ENCODE data around the gene FAM174C. TPM values are rescaled to one million over a fixed set of nuclear protein-coding genes. Genes with fewer than 3 reads are reported as not detected.

Gene FAM174C
- total and polyA plus RNA-seq, 10 of the 15 experiments (the other 5 are each of a cell fraction or from before 2014, with no cell fraction given): 0.89 to 94.6 (median 43.6) TPM

DNA sequence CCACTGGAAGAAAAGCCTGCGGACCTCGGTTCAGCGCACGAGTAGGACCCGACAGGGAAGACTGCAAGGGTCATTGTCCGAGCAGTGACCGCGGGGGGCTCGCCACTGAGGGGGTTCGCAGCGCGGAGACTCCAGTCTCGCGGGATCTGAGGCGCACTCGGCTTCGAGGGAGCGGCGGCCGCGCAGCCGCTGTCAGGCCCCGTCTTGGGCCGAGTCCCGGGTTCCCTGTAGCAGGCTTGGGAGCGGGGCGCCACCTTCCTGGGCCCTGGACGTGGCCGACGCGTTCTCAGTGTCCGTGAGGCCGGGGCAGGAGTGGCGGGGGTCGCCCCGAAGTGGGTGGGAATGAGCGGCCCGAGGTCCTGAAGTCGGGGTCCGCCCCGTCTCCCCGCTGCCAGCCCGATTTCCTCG lies 474 bp upstream of the FAM174C start (continued):
- TF ChIP-seq, protein P1, sequence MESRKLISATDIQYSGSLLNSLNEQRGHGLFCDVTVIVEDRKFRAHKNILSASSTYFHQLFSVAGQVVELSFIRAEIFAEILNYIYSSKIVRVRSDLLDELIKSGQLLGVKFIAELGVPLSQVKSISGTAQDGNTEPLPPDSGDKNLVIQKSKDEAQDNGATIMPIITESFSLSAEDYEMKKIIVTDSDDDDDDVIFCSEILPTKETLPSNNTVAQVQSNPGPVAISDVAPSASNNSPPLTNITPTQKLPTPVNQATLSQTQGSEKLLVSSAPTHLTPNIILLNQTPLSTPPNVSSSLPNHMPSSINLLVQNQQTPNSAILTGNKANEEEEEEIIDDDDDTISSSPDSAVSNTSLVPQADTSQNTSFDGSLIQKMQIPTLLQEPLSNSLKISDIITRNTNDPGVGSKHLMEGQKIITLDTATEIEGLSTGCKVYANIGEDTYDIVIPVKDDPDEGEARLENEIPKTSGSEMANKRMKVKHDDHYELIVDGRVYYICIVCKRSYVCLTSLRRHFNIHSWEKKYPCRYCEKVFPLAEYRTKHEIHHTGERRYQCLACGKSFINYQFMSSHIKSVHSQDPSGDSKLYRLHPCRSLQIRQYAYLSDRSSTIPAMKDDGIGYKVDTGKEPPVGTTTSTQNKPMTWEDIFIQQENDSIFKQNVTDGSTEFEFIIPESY (IDR thresholded peaks at IDR 0.05): peak; percentile 60; the same call in 1 of the 2 replicates
- TF ChIP-seq POU2F2 (IDR thresholded peaks at IDR 0.05; ENCODE audit: borderline replicate concordance, low read depth, low read length) (0 out of 3 replicates have a peak, but pooled peaks have one; percentile 6), ESRRA (IDR thresholded peaks at IDR 0.05; ENCODE audit: low read length) (no peak), PAX8 (IDR thresholded peaks at IDR 0.05) (no peak), POLR2AphosphoS2 (IDR thresholded peaks at IDR 0.05; ENCODE audit: low read depth, low read length) (0 out of 2 replicates have a peak, but pooled peaks have one; percentile 12)
- TF ChIP-seq, protein P2, sequence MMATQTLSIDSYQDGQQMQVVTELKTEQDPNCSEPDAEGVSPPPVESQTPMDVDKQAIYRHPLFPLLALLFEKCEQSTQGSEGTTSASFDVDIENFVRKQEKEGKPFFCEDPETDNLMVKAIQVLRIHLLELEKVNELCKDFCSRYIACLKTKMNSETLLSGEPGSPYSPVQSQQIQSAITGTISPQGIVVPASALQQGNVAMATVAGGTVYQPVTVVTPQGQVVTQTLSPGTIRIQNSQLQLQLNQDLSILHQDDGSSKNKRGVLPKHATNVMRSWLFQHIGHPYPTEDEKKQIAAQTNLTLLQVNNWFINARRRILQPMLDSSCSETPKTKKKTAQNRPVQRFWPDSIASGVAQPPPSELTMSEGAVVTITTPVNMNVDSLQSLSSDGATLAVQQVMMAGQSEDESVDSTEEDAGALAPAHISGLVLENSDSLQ (IDR thresholded peaks at IDR 0.05): no peak

DNA sequence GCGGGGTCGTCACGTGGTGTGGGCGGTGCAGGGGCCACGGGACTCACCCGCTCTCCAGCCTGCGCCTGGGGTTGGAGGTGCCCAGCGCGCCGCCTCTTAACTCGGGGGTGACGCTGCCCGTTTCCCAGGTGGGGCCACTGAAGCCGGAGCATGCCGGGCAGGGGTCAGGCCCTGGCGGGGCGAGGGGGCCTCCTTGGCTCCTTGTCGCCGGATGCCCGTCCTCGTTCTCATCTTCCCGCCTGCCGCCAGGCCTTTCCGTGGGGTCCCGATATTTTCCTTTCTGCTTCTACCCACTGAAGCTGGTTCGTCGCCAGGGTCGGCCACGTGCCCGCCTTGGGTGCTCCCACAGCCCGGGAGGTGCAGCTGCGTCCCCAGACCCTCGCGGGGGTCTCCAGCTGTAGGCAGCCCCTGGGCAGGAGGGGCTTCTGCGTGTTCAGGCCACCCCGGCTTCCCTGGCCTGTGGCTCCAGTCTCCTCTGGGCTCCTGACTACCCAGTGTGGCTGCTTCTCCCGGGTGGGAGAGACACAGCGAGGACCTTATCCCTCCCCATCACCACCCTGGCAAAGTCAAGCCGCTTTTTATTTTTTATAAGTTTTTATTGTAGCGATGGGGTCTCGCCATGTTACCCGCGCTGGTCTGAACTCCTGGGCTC lies 772 bp downstream of the FAM174C start:
- Histone ChIP-seq H4K20me1 (ENCODE audit: control insufficient read depth, insufficient read depth) (no peaks in the 10 kb centered on the region; the same call in 1 of the 2 replicates), H3K27me3 (replicated peaks in 1 of 2; ENCODE audit: control insufficient read depth in 2 of 2, insufficient read depth in 2 of 2, low read length in 1 of 2) (no peaks in the 10 kb centered on the region), H3K4me2 (ENCODE audit: control insufficient read depth, insufficient read depth) (peak overlapping the region; percentile 68), H3K4me1 (ENCODE audit: control insufficient read depth, insufficient read depth, low read length) (peaks cover 19% of the 10 kb centered on the region), H3K4me3 (peak overlapping the region; percentile 85), H3K36me3 (ENCODE audit: control insufficient read depth in 2 of 2, insufficient read depth in 2 of 2, low read length in 1 of 2) (peaks cover 35 to 52% of the 10 kb centered on the region in 2 experiments), H2AFZ (ENCODE audit: control insufficient read depth, low read depth, low read length) (peak overlapping the region; percentile 50), H3K79me2 (ENCODE audit: control insufficient read depth, insufficient read depth, low read length) (peaks cover 51% of the 10 kb centered on the region), H3K9me3 (replicated peaks; ENCODE audit: control insufficient read depth, insufficient read depth, low read length) (no peaks in the 10 kb centered on the region), H3K9ac (ENCODE audit: control insufficient read depth, insufficient read depth, low read length) (peak overlapping the region; percentile 96), H3K27ac (ENCODE audit: control insufficient read depth, insufficient read depth) (peak overlapping the region; percentile 97)
- ATAC-seq (no peak), FAIRE-seq (no peak), DNase-seq (ENCODE audit: low read depth, low spot score) (no peak)
- ChIA-PET CTCF (interaction anchor here (1.5 kb wide), 1 partner anchor 32 kb away, joined by 8 read pairs; no protein-coding TSS in a partner anchor), RAD21 (ENCODE audit: unreplicated experiment) (interaction anchor here (1.4 to 3.9 kb wide), 2 partner anchors 32 to 96 kb away, joined by 5 to 29 read pairs; no protein-coding TSS in a partner anchor), POLR2A (interaction anchor here (1.2 kb wide), 1 partner anchor 33 kb away, joined by 3 read pairs; no protein-coding TSS in a partner anchor), SMC1A (ENCODE audit: uncharacterized antibody, unreplicated experiment) (no interaction called here)
- in situ Hi-C loops (cut with MboI) (loop anchor here (5.0 kb wide), 1 partner anchor 96 kb away; no protein-coding TSS in a partner anchor), intact Hi-C loops (cut with micrococcal nuclease; ENCODE audit: unreplicated experiment) (no loop called here)
- no TSS peak for BruUV-seq (replicated peaks)
- WGBS (ENCODE audit: insufficient coverage, insufficient replicate concordance, low lambda C conversion rate, missing lambda C conversion rate): 1% methylated on average over 32 of the region's 43 CpGs
- no peak for TF ChIP-seq RCOR1 (conservative IDR thresholded peaks at IDR 0.05; ENCODE audit: low read depth, low read length)
- TF ChIP-seq, protein P3, sequence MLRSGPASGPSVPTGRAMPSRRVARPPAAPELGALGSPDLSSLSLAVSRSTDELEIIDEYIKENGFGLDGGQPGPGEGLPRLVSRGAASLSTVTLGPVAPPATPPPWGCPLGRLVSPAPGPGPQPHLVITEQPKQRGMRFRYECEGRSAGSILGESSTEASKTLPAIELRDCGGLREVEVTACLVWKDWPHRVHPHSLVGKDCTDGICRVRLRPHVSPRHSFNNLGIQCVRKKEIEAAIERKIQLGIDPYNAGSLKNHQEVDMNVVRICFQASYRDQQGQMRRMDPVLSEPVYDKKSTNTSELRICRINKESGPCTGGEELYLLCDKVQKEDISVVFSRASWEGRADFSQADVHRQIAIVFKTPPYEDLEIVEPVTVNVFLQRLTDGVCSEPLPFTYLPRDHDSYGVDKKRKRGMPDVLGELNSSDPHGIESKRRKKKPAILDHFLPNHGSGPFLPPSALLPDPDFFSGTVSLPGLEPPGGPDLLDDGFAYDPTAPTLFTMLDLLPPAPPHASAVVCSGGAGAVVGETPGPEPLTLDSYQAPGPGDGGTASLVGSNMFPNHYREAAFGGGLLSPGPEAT (IDR thresholded peaks at IDR 0.05; ENCODE audit: low read depth): peak; percentile 22; the same call in 1 of the 2 replicates
- no peak for TF ChIP-seq JUNB (IDR thresholded peaks at IDR 0.05)
- TF ChIP-seq SREBF2 (IDR thresholded peaks at IDR 0.05; ENCODE audit: low read length): no peak
- TF ChIP-seq, protein P4, sequence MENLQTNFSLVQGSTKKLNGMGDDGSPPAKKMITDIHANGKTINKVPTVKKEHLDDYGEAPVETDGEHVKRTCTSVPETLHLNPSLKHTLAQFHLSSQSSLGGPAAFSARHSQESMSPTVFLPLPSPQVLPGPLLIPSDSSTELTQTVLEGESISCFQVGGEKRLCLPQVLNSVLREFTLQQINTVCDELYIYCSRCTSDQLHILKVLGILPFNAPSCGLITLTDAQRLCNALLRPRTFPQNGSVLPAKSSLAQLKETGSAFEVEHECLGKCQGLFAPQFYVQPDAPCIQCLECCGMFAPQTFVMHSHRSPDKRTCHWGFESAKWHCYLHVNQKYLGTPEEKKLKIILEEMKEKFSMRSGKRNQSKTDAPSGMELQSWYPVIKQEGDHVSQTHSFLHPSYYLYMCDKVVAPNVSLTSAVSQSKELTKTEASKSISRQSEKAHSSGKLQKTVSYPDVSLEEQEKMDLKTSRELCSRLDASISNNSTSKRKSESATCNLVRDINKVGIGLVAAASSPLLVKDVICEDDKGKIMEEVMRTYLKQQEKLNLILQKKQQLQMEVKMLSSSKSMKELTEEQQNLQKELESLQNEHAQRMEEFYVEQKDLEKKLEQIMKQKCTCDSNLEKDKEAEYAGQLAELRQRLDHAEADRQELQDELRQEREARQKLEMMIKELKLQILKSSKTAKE (IDR thresholded peaks at IDR 0.05; ENCODE audit: low read depth, poor library complexity, severe bottlenecking): no peak
- TF ChIP-seq LARP7 (IDR thresholded peaks at IDR 0.05): peak; percentile 48
- TF ChIP-seq IKZF2 (IDR thresholded peaks at IDR 0.05): peak; percentile 34 to 53; a peak in 2 of 4 replicates
- no peak for TF ChIP-seq MYB (IDR thresholded peaks at IDR 0.05; ENCODE audit: borderline replicate concordance, low read depth, low read length)
- peak; percentile 27; the same call in 1 of the 2 replicates for TF ChIP-seq PML (IDR thresholded peaks at IDR 0.05; ENCODE audit: low read length)
- TF ChIP-seq NBN (IDR thresholded peaks at IDR 0.05): peak; percentile 54; the same call in 1 of the 2 replicates

Data from GM12878 (cell line).